GM12865 (cell line): ENCODE measurements around the gene TM4SF1.

Experiments
- DNase-seq: peaks from one replicate; pipeline ENCODE4 v3.0.0; 2010; ENCODE audit warnings: low read depth
- H3K4me3 ChIP-seq: 2 replicates; pipeline ENCODE4 v1.5.1; 2011; ENCODE audit warnings: mild to moderate bottlenecking, low read depth, low read length, control low read depth
- CTCF ChIP-seq: IDR thresholded peaks from 2 replicates; pipeline ENCODE4 v1.5.1; 2011; ENCODE audit warnings: low read length, control low read depth, low read depth, inconsistent platforms; ENCODE audit not compliant: insufficient read depth; ENCODE audit errors: missing control alignments

The TM4SF1 gene

GRCh38 chr3:149396476-149396875 lies 19.0 kb upstream of the TM4SF1 start:
- no peak overlapping the region for H3K4me3 ChIP-seq
- DNase-seq = no peak

GRCh38 chr3:149395107-149396089 lies 17.9 kb upstream of the TM4SF1 start:
- no peak for TF ChIP-seq CTCF
- H3K4me3 ChIP-seq = no peak overlapping the region
- no peak for DNase-seq

More at GRCh38 chr3:149396476-149396875, 19.0 kb upstream of the TM4SF1 start:
- TF ChIP-seq CTCF = no peak

GRCh38 chr3:149393345-149394160 lies 16.1 kb upstream of the TM4SF1 start:
- TF ChIP-seq CTCF = peak; percentile 77
- no peak overlapping the region for H3K4me3 ChIP-seq
- peak; percentile 82 for DNase-seq

GRCh38 chr3:149391960-149392359 lies 14.5 kb upstream of the TM4SF1 start:
- no peak overlapping the region for H3K4me3 ChIP-seq
- no peak for TF ChIP-seq CTCF
- DNase-seq = no peak

- DNase-seq = no peak
- TF ChIP-seq CTCF = no peak
- H3K4me3 ChIP-seq = no peak overlapping the region
These were observed 13.3 kb upstream of the TM4SF1 start for GRCh38 chr3:149390772-149391212.

- H3K4me3 ChIP-seq = no peak overlapping the region
- TF ChIP-seq CTCF = no peak
- DNase-seq = no peak
These were observed 12.8 kb upstream of the TM4SF1 start for GRCh38 chr3:149390294-149390693.
